HG02642 (cell line): Measurements from ENCODE around the gene GRK7.

Source experiments
- ATAC-seq: cut with Tn5 transposase; IDR thresholded peaks from one replicate; pipeline ENCODE4 v1.9.1; 2021; ENCODE audit warnings: mild to moderate bottlenecking; ENCODE audit not compliant: unreplicated experiment, poor library complexity

GRK7 gene

GRCh38 chr3:141763088-141763750 lies at the start of gene GRK7:
Gene GRK7 (plus strand): TSS chr3:141763408. CDS start chr3:141778285, 14,877 bp downstream.
- ATAC-seq: no peak

GRCh38 chr3:141714671-141715070 lies 48.5 kb upstream of the GRK7 start:
- no peak for ATAC-seq

- ATAC-seq: no peak
Measured at GRCh38 chr3:141722081-141722480, 41.1 kb upstream of the GRK7 start.

- ATAC-seq: no peak
Measured at GRCh38 chr3:141722648-141723047, 40.6 kb upstream of the GRK7 start.

GRCh38 chr3:141723255-141723654 lies 40.0 kb upstream of the GRK7 start:
- ATAC-seq: no peak

- ATAC-seq: no peak
Measured at GRCh38 chr3:141724186-141724585, 39.0 kb upstream of the GRK7 start.

GRCh38 chr3:141725036-141725435 lies 38.2 kb upstream of the GRK7 start:
- no peak for ATAC-seq

- ATAC-seq: no peak
Measured at GRCh38 chr3:141726483-141726882, 36.7 kb upstream of the GRK7 start.

GRCh38 chr3:141728355-141728892 lies 34.8 kb upstream of the GRK7 start:
- ATAC-seq: no peak

GRCh38 chr3:141729240-141729639 lies 34.0 kb upstream of the GRK7 start:
- no peak for ATAC-seq

- no peak for ATAC-seq
Measured at GRCh38 chr3:141735176-141735575, 28.0 kb upstream of the GRK7 start.

- no peak for ATAC-seq
Measured at GRCh38 chr3:141735770-141736465, 27.3 kb upstream of the GRK7 start.

- no peak for ATAC-seq
Measured at GRCh38 chr3:141737093-141737492, 26.1 kb upstream of the GRK7 start.

GRCh38 chr3:141737678-141738021 lies 25.6 kb upstream of the GRK7 start:
- no peak for ATAC-seq

GRCh38 chr3:141738022-141738890 lies 25.0 kb upstream of the GRK7 start, which contains the start of gene RNF7:
Gene RNF7 (plus strand): TSS chr3:141738298. CDS start chr3:141738342, 44 bp downstream.
- peak; percentile 96 for ATAC-seq

GRCh38 chr3:141738891-141739363 lies 24.3 kb upstream of the GRK7 start:
- ATAC-seq: no peak

- ATAC-seq: no peak
Measured at GRCh38 chr3:141739731-141740130, 23.5 kb upstream of the GRK7 start.

GRCh38 chr3:141740349-141740748 lies 22.9 kb upstream of the GRK7 start:
- no peak for ATAC-seq

- ATAC-seq: no peak
Measured at GRCh38 chr3:141743305-141743704, 19.9 kb upstream of the GRK7 start.

- ATAC-seq: no peak
Measured at GRCh38 chr3:141746962-141747361, 16.2 kb upstream of the GRK7 start.

GRCh38 chr3:141753399-141753798 lies 9.8 kb upstream of the GRK7 start:
- no peak for ATAC-seq
